CD4-positive, alpha-beta T cell treated with Interleukin-21 for 1 hour (primary cell): Measurements from ENCODE around the gene CAMK1D.

Experiments
- DNase-seq: peaks from one replicate; pipeline ENCODE4 v3.0.0-alpha.2; 2020

Gene CAMK1D

DNA sequence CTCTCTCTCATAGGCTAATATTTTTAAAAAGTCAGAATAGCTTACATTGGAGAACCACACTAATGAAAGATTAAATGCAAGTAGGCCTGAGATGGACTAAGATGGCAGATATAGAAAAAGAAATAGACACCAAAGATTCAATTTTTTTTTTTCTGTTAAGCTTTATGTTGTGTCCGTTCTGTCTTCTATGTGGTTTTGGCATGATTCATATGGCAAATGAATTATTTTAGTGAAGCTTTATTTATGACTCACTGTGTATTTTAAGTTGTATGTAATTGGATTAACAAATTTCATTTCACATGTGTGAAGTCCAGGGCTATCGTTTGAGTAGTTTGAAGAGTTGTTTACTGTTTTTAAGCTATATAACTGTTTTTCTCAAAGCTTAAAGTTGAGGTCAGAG is 214.8 kb downstream of the CAMK1D start:
- no peak for DNase-seq

DNA sequence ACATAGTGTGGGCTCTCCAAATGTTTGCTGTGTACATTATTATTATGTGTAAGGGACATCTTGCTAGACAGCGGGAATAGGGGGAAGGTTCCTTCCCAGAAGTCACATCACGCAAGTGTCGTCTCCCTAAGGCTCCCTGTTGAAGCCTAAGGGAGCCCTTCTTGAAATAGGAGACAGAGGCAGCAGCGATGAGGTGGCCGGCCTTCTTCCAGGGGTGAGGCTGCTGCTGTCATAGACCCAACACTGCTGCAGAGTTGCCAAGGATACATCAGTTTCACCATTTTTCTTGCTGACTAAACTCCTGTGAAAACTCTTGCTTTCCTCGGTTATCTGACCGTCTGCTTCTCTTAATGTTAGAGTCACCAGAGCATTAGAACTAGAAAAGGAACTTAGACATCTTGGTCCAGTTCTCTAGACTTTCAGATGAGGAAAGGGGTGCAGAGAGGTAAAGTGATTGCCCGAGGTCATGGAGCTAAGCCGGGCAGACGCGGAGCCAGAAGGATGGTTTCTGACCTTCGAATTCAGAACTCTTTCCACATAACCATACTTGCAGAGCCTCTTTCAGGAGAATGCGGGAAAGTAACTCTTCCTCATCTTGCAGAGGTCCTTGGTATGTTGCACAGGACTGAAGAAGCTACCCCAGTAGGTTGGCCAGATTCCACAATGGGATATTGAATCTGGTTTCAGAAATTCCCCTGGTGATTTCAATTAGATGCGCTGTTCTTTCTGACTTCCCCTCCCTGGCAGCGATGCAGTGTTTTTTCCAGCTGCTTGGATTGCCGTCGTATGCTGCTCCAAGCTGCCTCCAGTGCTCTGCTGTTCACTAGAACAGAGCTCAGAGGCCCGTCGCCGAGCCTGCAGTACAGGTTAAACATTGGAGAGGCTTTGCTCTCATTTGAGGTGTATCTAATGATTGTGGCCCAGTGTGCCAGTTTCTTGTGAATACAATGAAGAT is 217.1 kb downstream of the CAMK1D start:
- no peak for DNase-seq

DNA sequence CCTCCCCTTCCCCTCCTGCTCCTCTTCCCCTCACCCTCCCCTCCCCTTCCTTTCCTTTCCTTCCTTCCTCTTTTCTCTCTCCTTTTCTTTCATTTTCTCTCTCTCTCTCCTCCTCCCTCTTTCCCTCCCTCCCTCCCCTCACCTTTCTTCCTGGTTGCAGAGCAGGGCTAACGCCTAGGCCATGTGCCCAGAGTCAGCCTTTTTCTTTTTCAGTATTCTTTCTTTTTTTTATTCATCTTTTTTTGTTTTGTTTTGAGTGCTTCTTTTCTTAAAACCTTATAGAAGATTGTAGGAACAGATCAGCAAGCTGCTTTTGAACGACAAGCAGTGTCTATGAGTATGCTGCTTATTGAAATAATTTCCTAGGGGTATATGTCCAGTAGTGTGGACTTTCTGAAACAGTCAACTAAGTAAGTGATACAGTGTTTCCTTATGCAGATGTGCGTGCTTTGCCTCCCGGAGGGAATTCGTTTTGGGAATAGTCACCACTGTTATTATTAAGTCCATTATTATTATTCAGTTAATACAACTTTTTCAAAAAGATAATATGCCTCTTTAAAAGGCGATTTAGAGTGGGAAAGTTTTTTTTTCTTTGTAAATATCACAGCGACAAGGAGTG is 219.2 kb downstream of the CAMK1D start:
- DNase-seq, result no peak

DNA sequence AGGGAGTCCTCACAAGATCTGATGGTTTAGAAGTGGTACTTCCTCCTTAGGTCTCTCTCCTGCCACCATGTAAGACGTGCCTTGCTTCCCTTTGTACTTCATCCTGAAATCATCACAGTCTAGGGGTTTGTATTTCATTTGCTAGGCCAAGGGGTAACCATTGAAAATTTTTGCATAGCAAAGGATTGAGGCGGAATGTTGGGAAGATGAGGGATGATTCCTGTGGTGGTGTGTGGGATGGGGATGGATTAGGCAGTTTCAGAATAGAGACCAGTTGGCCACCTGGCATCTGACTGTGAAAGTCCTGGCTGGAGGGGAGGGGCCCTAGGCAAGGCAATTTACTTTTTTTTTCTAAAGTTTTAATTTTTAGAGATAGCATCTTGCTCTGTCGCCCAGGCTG is 222.9 kb downstream of the CAMK1D start:
- no peak for DNase-seq

DNA sequence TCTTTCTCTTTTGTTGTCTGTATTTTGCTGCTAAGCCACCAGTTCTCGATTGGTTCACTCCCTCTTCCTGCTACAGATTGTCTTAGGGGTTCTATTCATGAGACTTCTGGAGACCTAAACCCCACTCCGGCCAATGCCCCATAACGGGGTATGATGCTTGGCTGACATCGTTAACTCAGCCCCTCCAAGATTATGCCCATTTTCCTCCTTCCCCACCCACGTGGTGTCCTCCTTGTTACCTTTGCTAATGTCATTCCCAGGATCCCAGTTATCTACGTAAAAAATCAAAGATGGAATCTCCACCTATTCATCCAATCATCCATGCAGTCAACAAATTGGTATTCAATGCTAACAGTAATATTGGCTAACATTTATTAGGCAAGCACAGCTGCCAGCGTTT is 228.3 kb downstream of the CAMK1D start:
- DNase-seq, result no peak

DNA sequence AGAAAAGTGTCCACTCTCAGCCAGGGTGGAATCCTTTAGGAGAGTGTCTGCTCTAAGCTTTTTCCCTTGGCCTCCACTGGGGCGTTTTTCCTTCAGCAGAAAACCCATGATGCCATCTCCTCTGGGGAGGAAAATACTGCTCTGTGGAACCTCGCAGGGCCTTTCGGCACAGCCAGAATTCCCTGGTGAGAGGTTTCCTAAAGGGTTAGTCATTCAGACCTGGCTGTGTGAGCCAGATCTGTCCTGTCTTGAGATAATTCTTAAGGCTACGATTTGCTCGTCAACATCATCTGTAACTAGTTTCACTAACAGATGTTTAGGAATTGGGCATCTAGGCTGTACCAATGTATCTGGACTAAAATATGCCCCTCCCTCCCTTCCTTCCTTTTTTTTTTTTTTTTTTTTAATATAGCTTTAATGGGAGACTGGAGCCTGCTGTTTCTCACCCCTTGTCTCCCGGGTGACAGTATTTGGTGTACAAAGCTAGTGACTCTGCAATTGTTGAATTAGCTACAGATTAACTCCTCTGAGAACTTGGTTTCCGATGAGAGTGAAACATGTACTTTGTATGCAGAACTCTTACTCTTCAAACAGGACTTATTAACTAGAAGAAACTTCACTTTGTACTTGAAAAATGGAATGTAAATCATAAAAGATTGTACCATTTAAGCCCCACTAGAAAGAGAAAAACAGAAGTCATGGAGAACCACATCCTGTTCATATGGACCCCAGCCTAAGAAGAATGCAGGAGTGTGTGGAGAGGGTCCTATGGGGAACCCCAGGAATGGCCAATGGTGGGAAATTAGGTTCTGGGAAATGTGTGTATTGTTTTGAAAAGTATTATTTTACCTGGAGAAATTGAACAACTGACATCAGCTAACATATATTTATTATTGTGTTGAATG is 230.9 kb downstream of the CAMK1D start:
- DNase-seq, result no peak

DNA sequence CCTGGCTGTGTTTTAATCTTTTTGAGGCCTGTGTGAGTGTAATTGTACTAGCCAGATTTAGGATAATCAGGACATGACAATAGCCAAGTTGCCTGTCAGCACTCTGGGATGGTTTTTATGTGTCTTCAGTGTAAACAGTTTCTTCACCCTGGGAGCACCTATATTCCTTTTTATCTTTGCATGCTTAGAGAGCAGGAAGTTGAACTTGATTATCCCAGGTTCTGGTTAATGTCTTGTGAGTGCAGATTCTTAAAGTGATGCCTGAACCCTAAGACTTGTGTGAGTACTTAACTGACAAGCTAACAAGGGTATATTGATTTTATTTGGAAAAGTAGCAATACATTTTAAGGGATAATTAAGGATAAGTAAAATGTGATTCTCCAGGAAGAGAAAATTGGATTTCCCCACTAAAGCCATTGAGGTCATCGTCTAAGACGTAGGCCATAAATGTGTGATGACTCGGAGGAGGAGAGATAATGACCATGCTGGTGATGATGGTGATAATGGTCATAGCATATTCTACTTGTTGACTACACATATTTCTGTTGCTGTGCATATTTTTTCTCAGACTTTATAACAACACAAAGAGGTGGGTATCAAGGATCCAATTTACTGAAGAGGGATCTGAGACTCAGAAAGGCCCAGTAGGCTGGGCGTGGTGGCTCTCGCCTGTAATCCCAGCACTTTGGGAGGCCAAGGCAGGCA is 234.7 kb downstream of the CAMK1D start:
- no peak for DNase-seq

DNA sequence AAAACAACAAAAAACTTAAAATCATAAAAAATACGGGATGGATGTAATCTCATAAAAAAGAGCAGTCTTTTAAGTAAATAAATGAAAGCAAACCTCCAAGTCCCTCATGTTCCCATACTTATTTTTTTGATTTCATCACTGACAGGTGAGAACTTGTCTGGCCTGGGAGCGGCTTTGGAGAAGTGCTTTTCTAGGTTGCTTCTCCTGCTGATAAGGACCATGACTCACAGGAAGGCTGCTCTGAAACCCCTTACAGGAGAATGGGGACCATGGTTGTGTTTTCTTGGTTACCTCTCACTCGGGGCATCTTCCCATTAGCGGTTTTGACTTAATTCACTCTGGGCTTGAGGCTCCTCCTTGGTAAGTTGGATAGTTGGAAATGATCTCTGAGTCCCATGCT is 237.4 kb downstream of the CAMK1D start:
- DNase-seq, result no peak

DNA sequence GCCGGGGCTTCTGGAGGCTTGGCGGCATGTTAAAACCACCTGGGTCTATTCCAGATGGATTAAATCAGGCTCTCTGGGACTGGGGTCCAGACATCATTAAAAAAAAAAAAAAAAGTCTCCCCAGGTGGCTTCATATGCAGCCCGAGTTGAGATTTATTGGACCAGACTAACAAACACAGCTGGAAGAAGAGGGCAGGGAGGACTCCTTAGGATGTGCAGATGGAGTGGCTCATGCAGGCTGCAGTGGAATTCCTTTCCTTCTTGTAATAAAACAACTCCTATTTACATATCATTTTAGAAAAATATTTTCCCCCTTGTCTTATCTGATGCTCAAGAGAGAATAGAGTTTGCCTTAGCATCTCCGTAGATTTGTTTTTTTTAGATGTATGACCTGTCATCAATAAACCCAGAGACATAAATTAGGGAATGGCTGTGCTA is 238.1 kb downstream of the CAMK1D start:
- no peak for DNase-seq

DNA sequence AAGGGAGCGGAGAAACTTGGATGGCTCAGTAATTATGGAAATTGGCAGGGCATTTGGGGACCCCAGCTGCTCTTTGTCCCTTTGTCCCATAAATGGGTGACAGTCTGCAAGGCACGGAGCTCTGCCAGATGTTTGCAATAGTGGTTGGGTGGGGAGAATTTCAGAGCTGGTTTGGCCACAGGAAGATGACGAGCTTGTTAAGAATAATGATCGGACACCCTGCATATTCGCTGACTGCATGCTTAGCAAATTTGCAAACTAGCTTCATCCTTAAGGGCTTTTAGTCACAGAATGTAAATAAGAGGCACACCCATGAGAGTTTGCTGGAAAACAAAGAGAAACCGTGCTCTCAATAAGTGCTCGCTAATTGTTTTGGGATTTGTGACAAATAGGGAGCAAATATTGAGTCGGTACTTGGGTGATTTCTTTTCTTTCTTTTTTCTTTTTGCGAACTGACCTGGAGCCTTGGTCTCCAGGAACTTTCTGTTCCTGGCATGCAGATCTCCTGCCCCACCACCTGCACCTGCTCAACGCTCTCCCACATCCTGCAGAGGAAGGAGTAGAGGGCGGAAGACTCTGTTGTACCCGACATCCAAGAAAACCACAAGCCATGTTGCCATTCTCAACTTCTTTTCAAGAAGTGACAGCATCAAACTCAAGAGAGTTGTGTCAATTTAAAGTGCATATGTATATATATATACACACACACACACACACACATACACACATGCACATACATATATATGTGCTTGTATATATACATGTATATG is 238.9 kb downstream of the CAMK1D start:
- DNase-seq, result peak; percentile 40

DNA sequence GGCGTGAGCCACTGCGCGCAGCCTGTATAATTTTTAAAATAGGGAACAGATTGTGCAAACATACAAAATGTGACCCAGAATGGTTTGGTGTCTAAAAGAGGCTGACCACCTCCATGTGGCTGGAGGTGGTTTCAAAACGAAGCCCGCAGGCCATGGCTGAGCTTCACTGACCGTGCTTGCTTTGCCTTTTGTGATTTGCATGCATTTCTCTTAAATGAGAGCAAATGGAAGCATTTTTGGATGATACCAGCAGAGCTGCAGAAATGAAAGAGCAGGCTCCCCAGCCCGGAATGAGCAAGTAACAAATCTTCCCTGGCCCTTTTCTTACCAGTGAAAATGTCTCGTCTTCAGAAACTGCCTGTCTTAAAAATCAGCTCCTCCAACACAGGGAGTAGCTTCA is 239.9 kb downstream of the CAMK1D start:
- DNase-seq, result no peak

DNA sequence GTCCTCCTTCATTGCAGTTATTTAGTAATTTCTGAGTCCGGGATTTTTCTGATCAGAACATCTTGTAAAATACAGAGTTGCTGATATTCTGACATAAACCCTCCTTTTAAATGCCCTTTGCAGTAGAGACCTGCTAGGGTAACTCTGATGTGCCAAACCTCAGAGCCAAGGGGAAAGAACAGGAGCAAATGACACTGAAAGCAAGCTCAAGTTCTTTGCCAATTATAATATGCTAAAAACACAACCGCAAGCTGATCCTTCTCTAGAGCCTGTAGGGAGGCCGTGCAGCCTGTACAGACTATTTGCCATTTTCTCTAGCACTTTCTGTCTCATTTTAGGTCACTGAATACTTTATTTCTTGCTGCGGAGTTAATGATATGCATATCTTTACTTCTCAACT is 240.4 kb downstream of the CAMK1D start:
- no peak for DNase-seq

DNA sequence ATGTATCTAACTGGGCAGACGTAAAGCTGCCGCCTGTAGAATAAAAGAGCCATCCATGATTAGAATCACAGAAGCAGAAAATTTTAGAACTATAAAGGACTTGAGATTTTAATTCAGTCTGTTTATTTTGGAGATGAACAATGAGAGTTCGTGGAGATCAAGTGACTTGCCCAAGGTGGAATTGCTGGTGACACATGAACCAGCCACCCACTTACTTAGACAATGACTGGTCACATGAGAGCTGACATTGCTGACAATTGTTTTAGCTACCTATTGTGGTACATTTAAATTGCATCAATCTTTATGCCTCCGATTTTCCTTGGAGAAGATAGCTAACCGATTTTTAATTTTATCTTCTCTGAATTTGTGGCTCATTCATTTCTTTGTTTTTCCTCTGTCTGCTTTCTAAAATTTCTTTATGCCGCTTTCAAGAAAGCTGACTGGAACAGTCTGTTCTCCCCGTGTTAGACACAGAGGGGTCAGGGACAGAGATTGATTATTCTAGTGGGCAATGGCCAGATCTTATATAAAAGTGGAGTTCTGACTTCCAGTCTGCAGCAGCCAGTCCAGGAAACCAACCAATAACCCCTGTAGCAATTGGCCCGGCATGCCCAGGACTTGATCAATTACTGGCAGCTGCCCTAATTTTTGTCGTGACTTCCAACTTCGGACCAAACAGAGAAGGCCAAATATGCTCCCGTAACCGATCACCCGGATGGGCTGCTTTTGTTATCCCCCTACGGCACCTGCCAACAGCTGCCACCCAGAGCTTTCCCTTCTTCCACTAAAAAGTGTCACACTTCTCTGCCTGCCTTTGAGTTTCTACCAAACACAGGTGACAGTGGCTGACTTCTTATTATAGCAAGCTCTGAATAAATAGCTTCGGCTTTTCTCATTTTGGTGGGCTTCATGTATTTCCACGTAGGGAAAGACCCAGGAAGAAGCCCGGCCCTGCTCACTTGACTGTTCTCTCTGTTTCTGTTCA is 241.6 kb downstream of the CAMK1D start:
- DNase-seq, result no peak

DNA sequence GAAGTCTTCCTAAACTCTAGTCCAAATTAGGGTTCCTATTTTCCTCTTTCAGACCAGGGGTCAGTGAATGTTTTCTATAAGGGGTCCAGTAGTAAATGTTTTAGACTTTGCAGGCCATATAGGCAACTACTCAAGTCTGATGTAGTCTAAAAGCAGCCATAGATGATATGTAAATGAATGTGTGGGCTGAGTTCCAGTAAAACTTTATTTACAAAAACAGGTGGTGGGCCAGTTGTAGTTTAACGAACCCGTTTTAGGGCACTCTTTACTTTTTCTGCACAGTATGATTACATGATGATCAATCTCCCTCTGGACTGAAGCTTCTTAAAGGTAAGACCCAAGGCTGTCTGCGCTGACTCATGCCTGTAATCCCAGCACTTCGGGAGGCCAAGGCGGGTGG is 243.6 kb downstream of the CAMK1D start:
- no peak for DNase-seq

- peak; percentile 52 for DNase-seq
These were observed 245.1 kb downstream of the CAMK1D start for GRCh38 chr10:12594448-12594944.

GRCh38 chr10:12595936-12596576 is 246.7 kb downstream of the CAMK1D start:
- DNase-seq, result no peak

GRCh38 chr10:12597176-12597575 is 247.8 kb downstream of the CAMK1D start:
- DNase-seq, result no peak

GRCh38 chr10:12597788-12598765 is 248.7 kb downstream of the CAMK1D start:
- no peak for DNase-seq

DNA sequence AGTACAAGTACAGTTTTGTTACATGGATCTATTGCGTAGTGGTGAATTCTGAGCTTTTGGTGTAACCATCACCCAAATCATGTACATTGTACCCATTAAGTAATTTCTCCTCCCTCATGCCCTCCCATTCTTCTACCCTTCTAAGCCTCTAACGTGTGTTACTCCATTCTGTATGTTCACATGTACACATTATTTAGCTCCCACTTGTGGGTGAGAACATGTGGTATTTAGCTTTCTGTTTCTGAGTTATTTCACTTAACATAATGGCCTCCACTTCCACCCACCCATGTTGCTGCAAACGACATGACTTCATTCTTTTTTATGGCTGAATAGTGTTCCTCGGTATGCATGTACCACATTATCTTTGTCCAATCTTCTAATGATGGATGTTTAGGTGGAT is 251.3 kb downstream of the CAMK1D start:
- DNase-seq, result no peak
